Measurements from ENCODE around the gene KLF1. TPM values are rescaled to one million over a fixed set of nuclear protein-coding genes. Genes with fewer than 3 reads are reported as not detected.

The KLF1 gene
- polyA plus RNA-seq, 1 of the 3 experiments (the other 2 are of a cell fraction): not detected

- Histone ChIP-seq H3K4me2 (no peak overlapping the region; the same call in 1 of the 2 replicates), H3K79me2 (ENCODE audit: insufficient read depth) (no peaks in the 10 kb centered on the region), H3K27me3 (ENCODE audit: insufficient read depth) (no peaks in the 10 kb centered on the region), H2AFZ (ENCODE audit: low read depth) (no peak overlapping the region), H3K4me1 (ENCODE audit: control insufficient read depth in 1 of 2, insufficient read depth in 2 of 2, low read depth in 1 of 2, low read length in 1 of 2) (peaks cover 0 to 31% of the 10 kb centered on the region in 2 experiments; a peak in 1 of 4 replicates), H3K9ac (no peak overlapping the region), H4K20me1 (ENCODE audit: insufficient read depth) (no peaks in the 10 kb centered on the region), H3K9me3 (no peaks in the 10 kb centered on the region), H3K9me2 (no peaks in the 10 kb centered on the region), H3F3A (replicated peaks; ENCODE audit: insufficient read depth) (peaks cover 20% of the 10 kb centered on the region), H3K36me3 (replicated peaks in 1 of 2; ENCODE audit: control insufficient read depth in 1 of 2, insufficient read depth in 2 of 2, low read length in 1 of 2) (no peaks in the 10 kb centered on the region), H3K27ac (ENCODE audit: low read depth in 2 of 2, low read length in 1 of 2) (no peak overlapping the region), H3K4me3 (ENCODE audit: low read depth in 2 of 2, low read length in 1 of 2) (peak overlapping the region in 1 of 2 experiments; percentile 15; a peak in 1 of 4 replicates)
- peak; percentile 63 for DNase-seq
- ChIA-PET POLR2A (no interaction called here), CTCF (interaction anchor here (0.8 to 1.2 kb wide), 3 partner anchors 13 to 124 kb away, joined by 3 to 4 read pairs (median 3); no protein-coding TSS in a partner anchor)
- WGBS (ENCODE audit: low lambda C conversion rate): 49% methylated on average over 29 of the region's 29 CpGs
- TF ChIP-seq NRF1 (IDR thresholded peaks at IDR 0.05; ENCODE audit: low read depth, low read length): peak; percentile 16; the same call in 1 of the 2 replicates
- no peak for TF ChIP-seq POLR2AphosphoS5 (IDR thresholded peaks at IDR 0.05; ENCODE audit: low read depth, low read length)
These were observed 45.9 kb downstream of the KLF1 start for GRCh38 chr19:12841094-12841493.

DNA sequence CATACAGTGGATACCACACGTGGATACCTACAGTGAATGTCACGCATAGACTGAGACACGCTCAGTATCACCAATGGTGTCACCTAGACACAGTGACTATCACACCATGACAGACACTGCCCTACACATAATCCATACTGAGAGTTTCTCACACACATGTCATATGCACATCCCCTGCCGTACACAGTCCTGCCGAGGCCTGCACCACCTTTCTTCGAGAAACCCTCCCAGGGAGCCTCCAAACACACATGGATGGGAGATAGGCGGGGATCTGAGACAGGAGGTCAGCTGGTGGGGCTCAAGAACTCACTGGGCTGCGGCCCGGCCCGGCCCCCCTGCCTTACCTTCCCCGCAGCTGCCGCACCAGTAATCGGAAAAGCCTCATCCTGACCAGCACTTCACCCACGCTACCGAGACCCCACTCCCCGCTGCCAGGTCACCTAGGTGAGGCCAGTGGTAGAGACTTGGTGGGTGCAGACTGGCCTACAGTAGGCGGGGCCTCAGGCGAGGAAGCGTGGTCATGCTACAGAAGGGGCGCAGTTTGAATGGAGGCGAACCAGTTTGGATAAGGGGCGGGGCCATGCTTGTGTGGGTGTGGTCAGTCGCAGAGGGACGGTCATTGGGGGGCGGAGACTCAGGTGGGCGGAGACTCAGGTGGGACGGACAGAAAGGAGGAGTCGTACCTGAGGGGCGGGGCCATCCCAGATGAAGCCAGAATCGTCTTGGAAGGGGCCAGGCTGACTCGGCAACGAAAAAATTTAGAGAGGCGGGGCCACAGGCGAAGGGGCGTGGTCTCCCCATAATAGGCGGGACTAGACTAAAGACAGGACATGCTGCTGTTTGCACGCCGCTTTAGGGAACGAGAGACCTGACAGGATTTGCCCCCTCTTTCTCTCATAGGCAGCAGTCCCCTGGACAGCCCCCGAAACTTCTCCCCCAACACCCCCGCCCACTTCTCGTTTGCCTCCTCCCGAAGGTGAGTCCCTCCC is 46.6 kb downstream of the KLF1 start:
- Histone ChIP-seq H3K4me3 (ENCODE audit: low read depth in 2 of 2, low read length in 1 of 2) (peak overlapping the region in 1 of 2 experiments; percentile 15; a peak in 1 of 4 replicates), H3K9ac (no peak overlapping the region), H3K36me3 (replicated peaks in 1 of 2; ENCODE audit: control insufficient read depth in 1 of 2, insufficient read depth in 2 of 2, low read length in 1 of 2) (no peaks in the 10 kb centered on the region), H3K9me3 (no peaks in the 10 kb centered on the region), H3K27ac (ENCODE audit: low read depth in 2 of 2, low read length in 1 of 2) (no peak overlapping the region), H2AFZ (ENCODE audit: low read depth) (no peak overlapping the region), H3K4me1 (ENCODE audit: control insufficient read depth in 1 of 2, insufficient read depth in 2 of 2, low read depth in 1 of 2, low read length in 1 of 2) (peaks cover 0 to 36% of the 10 kb centered on the region in 2 experiments; a peak in 1 of 4 replicates), H3K4me2 (no peak overlapping the region; the same call in 1 of the 2 replicates), H3K79me2 (ENCODE audit: insufficient read depth) (no peaks in the 10 kb centered on the region), H3F3A (replicated peaks; ENCODE audit: insufficient read depth) (peaks cover 23% of the 10 kb centered on the region), H3K27me3 (ENCODE audit: insufficient read depth) (no peaks in the 10 kb centered on the region), H3K9me2 (no peaks in the 10 kb centered on the region), H4K20me1 (ENCODE audit: insufficient read depth) (no peaks in the 10 kb centered on the region)
- WGBS (ENCODE audit: low lambda C conversion rate): 60% methylated on average over 43 of the region's 43 CpGs
- peak; percentile 90 for DNase-seq
- ChIA-PET POLR2A (no interaction called here), CTCF (no interaction called here)
- TF ChIP-seq RAD21 (IDR thresholded peaks at IDR 0.05; ENCODE audit: low read length) (no peak), MXI1 (IDR thresholded peaks at IDR 0.05; ENCODE audit: low read depth, low read length) (peak; percentile 35; the same call in 1 of the 2 replicates), MAX (IDR thresholded peaks at IDR 0.05; ENCODE audit: low read depth) (no peak), USF1 (IDR thresholded peaks at IDR 0.05; ENCODE audit: borderline replicate concordance, low read depth) (no peak)
- TF ChIP-seq, protein P1, sequence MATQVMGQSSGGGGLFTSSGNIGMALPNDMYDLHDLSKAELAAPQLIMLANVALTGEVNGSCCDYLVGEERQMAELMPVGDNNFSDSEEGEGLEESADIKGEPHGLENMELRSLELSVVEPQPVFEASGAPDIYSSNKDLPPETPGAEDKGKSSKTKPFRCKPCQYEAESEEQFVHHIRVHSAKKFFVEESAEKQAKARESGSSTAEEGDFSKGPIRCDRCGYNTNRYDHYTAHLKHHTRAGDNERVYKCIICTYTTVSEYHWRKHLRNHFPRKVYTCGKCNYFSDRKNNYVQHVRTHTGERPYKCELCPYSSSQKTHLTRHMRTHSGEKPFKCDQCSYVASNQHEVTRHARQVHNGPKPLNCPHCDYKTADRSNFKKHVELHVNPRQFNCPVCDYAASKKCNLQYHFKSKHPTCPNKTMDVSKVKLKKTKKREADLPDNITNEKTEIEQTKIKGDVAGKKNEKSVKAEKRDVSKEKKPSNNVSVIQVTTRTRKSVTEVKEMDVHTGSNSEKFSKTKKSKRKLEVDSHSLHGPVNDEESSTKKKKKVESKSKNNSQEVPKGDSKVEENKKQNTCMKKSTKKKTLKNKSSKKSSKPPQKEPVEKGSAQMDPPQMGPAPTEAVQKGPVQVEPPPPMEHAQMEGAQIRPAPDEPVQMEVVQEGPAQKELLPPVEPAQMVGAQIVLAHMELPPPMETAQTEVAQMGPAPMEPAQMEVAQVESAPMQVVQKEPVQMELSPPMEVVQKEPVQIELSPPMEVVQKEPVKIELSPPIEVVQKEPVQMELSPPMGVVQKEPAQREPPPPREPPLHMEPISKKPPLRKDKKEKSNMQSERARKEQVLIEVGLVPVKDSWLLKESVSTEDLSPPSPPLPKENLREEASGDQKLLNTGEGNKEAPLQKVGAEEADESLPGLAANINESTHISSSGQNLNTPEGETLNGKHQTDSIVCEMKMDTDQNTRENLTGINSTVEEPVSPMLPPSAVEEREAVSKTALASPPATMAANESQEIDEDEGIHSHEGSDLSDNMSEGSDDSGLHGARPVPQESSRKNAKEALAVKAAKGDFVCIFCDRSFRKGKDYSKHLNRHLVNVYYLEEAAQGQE (IDR thresholded peaks at IDR 0.05; ENCODE audit: low read depth, low read length): no peak

Measured in SK-N-SH (cell line).